ENCODE results near the gene HIVEP1.

The HIVEP1 gene

DNA sequence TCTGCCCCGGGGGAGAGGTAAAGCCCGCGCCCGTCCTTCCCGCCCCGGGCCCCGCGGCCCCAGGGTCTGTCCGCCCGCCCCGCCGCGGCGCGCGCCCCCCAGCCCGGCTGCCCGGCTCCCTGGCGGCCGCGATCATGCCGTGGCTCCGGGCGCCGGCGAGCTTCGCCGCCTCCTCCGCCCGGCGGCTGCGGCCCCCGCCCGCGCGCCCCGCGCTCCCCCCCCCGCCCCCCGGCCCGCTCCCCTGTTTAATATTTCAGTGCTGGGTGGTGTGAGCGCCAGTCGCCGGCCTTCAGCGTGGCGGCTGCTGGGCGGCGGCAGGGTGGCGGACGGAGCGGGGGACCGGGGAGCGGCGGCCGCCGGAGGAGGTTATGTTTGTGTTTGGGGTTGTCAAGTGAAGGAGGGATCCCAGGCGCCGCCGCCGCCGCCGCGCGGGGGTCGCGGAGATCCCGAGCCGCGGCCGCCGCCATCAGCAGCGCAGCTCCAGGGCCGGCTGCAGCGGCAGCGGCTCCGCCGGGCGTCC, at the start of gene HIVEP1:
Gene HIVEP1, plus strand, starts transcription at position 275 of the 520 bp plus-strand sequence. CDS start 3,317 bp downstream, outside the sequence.
- Histone ChIP-seq H3K4me1 (ENCODE audit: low read length) (peaks cover 27% of the 10 kb centered on the region), H3K36me3 (replicated peaks; ENCODE audit: low read depth, low read length) (peaks cover 30% of the 10 kb centered on the region), H3K27ac (ENCODE audit: low read length) (peak within 1 kb of the TSS; percentile 60), H3K27me3 (ENCODE audit: low read depth, low read length) (no peaks in the 10 kb centered on the region), H3K4me3 (ENCODE audit: low read length) (peak within 1 kb of the TSS; percentile 96), H3K79me2 (ENCODE audit: low read length) (peaks cover 42% of the 10 kb centered on the region), H3K9ac (ENCODE audit: low read length) (peak within 1 kb of the TSS; percentile 96), H4K20me1 (ENCODE audit: insufficient read depth, low read length) (peaks cover 9% of the 10 kb centered on the region; the same call in 1 of the 2 replicates), H3K9me3 (ENCODE audit: insufficient read depth, low read length) (no peaks in the 10 kb centered on the region), H3K4me2 (ENCODE audit: low read length) (peak within 1 kb of the TSS; percentile 98), H2AFZ (ENCODE audit: low read depth, low read length) (peak within 1 kb of the TSS; percentile 19; the same call in 1 of the 2 replicates)
- TF ChIP-seq, protein P1, sequence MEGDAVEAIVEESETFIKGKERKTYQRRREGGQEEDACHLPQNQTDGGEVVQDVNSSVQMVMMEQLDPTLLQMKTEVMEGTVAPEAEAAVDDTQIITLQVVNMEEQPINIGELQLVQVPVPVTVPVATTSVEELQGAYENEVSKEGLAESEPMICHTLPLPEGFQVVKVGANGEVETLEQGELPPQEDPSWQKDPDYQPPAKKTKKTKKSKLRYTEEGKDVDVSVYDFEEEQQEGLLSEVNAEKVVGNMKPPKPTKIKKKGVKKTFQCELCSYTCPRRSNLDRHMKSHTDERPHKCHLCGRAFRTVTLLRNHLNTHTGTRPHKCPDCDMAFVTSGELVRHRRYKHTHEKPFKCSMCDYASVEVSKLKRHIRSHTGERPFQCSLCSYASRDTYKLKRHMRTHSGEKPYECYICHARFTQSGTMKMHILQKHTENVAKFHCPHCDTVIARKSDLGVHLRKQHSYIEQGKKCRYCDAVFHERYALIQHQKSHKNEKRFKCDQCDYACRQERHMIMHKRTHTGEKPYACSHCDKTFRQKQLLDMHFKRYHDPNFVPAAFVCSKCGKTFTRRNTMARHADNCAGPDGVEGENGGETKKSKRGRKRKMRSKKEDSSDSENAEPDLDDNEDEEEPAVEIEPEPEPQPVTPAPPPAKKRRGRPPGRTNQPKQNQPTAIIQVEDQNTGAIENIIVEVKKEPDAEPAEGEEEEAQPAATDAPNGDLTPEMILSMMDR (IDR thresholded peaks at IDR 0.05; ENCODE audit: low read depth, low read length): no peak
- TF ChIP-seq EZH2phosphoT487 (IDR thresholded peaks at IDR 0.05; ENCODE audit: low read depth): no peak

DNA sequence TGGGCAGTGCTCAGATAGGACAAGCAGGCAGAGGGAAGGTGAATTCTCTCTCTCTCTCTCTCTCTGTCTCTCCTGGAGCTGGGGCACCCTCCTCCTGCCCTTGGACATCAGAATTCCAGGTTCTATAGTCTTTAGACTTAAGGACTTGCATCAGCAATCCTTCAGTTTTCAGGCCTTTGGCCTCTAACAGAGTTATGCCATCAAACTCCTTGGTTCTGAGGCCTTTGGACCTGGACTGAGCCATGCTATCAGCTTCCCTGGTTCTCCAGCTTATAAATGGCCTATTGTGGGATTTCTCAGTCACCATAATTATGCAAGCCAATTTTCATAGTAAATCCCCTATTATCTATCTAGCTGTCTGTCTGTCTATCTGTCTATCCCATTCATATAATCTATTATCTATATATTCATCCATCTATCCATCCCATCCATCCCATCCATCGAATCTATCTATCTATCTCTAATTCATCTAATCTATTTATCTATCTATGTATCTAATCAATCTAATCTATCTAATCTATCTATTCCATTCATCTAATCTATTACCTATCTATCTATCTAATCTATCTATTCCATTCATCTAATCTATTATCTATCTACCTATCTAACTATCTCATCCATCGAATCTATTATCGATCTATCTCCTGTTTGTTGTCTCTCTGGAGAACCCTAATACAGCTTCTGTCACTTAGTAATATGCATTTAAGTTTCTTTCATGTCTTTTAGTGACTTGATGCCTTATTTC, 48.2 kb upstream of the HIVEP1 start:
- H3K9me3 ChIP-seq (ENCODE audit: insufficient read depth, low read length): no peaks in the 10 kb centered on the region
- TF ChIP-seq, protein P1 (IDR thresholded peaks at IDR 0.05; ENCODE audit: low read depth, low read length): no peak
- no peak for TF ChIP-seq EZH2phosphoT487 (IDR thresholded peaks at IDR 0.05; ENCODE audit: low read depth)

GRCh38 chr6:11964729-11965335, 47.3 kb upstream of the HIVEP1 start:
- no peaks in the 10 kb centered on the region for H4K20me1 ChIP-seq (ENCODE audit: insufficient read depth, low read length)
- no peak overlapping the region for H3K4me3 ChIP-seq (ENCODE audit: low read length)
- H2AFZ ChIP-seq (ENCODE audit: low read depth, low read length): no peak overlapping the region
- H3K4me1 ChIP-seq (ENCODE audit: low read length): peaks cover 16% of the 10 kb centered on the region
- H3K4me2 ChIP-seq (ENCODE audit: low read length): no peak overlapping the region
- no peak overlapping the region for H3K27ac ChIP-seq (ENCODE audit: low read length)
- no peaks in the 10 kb centered on the region for H3K27me3 ChIP-seq (ENCODE audit: low read depth, low read length)
- H3K9ac ChIP-seq (ENCODE audit: low read length): no peak overlapping the region
- H3K36me3 ChIP-seq (replicated peaks; ENCODE audit: low read depth, low read length): no peaks in the 10 kb centered on the region
- no peaks in the 10 kb centered on the region for H3K79me2 ChIP-seq (ENCODE audit: low read length)
- TF ChIP-seq, protein P1 (IDR thresholded peaks at IDR 0.05; ENCODE audit: low read depth, low read length): no peak
- no peak for TF ChIP-seq EZH2phosphoT487 (IDR thresholded peaks at IDR 0.05; ENCODE audit: low read depth)
- H3K9me3 ChIP-seq (ENCODE audit: insufficient read depth, low read length): no peaks in the 10 kb centered on the region

More for the DNA sequence above, 48.2 kb upstream of the HIVEP1 start:
- H3K36me3 ChIP-seq (replicated peaks; ENCODE audit: low read depth, low read length): no peaks in the 10 kb centered on the region
- H3K27me3 ChIP-seq (ENCODE audit: low read depth, low read length): no peaks in the 10 kb centered on the region
- no peak overlapping the region for H2AFZ ChIP-seq (ENCODE audit: low read depth, low read length)
- H3K4me3 ChIP-seq (ENCODE audit: low read length): no peak overlapping the region
- H4K20me1 ChIP-seq (ENCODE audit: insufficient read depth, low read length): no peaks in the 10 kb centered on the region
- no peak overlapping the region for H3K27ac ChIP-seq (ENCODE audit: low read length)
- H3K4me2 ChIP-seq (ENCODE audit: low read length): no peak overlapping the region
- no peaks in the 10 kb centered on the region for H3K79me2 ChIP-seq (ENCODE audit: low read length)
- no peak overlapping the region for H3K9ac ChIP-seq (ENCODE audit: low read length)
- H3K4me1 ChIP-seq (ENCODE audit: low read length): peaks cover 12% of the 10 kb centered on the region

- Histone ChIP-seq H3K9me3 (ENCODE audit: insufficient read depth, low read length) (no peaks in the 10 kb centered on the region), H3K79me2 (ENCODE audit: low read length) (no peaks in the 10 kb centered on the region), H4K20me1 (ENCODE audit: insufficient read depth, low read length) (no peaks in the 10 kb centered on the region), H3K4me1 (ENCODE audit: low read length) (peaks cover 16% of the 10 kb centered on the region), H3K27ac (ENCODE audit: low read length) (no peak overlapping the region), H3K4me3 (ENCODE audit: low read length) (no peak overlapping the region), H3K9ac (ENCODE audit: low read length) (no peak overlapping the region), H3K27me3 (ENCODE audit: low read depth, low read length) (no peaks in the 10 kb centered on the region), H3K36me3 (replicated peaks; ENCODE audit: low read depth, low read length) (no peaks in the 10 kb centered on the region), H3K4me2 (ENCODE audit: low read length) (no peak overlapping the region), H2AFZ (ENCODE audit: low read depth, low read length) (no peak overlapping the region)
- TF ChIP-seq, protein P1 (IDR thresholded peaks at IDR 0.05; ENCODE audit: low read depth, low read length): no peak
- TF ChIP-seq EZH2phosphoT487 (IDR thresholded peaks at IDR 0.05; ENCODE audit: low read depth): no peak
These were observed 46.6 kb upstream of the HIVEP1 start for GRCh38 chr6:11965499-11965898.
